GM12874 (cell line): ENCODE data around the gene MASP2.

Experiments
- CTCF ChIP-seq: IDR thresholded peaks from 2 replicates; pipeline ENCODE4 v1.5.1; 2011; ENCODE audit warnings: low read depth, mild to moderate bottlenecking, control low read depth, low read length, moderate library complexity; ENCODE audit not compliant: insufficient read depth

Gene MASP2

DNA sequence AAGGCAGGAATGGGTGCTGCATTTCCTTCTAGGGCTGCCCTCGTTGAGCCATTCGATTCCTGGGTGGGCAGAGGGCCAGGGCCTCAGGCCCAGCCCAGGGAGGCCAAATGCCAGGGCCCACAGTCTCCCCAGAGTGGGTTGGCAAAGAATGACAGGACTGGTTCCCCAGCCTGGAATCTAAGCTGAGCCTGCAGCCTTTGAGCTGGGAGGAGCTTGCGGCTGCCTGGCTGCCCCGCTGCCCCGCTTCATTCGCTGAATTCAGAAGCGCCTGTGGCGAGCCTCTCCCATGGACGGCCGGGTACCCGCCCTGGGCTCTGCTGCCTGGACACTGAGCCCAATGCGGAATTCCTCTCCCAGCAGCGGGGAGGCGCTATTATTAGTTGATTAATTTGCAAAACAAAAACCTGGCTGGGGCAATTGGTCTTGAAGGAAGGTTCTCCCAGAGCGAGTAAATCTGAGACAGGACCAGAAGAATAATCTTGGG, 66.9 kb downstream of the MASP2 start:
- TF ChIP-seq CTCF = 0 out of 2 replicates have a peak, but pooled peaks have one; percentile 2

GRCh38 chr1:10979483-10979920, 67.5 kb downstream of the MASP2 start:
- TF ChIP-seq CTCF = no peak

- no peak for TF ChIP-seq CTCF
Observed at GRCh38 chr1:10978719-10979118, 68.3 kb downstream of the MASP2 start.
